Transverse colon (tissue), 4 donors: ENCODE results near the gene MAT1A.

Experiments
- CTCF ChIP-seq, 5 experiments: fragments of 200-600 bp in 3 of 5; fragments of 450-650 bp in 2 of 5; sonication (generic) in 3 of 5; IDR thresholded peaks; 1 replicate in 2 of 5; 2 replicates in 3 of 5; pipeline ENCODE4 v1.5.1; 2016 to 2017; ENCODE audit warnings: antibody characterized with exemption in 5 of 5, inconsistent platforms in 3 of 5, mild to moderate bottlenecking in 2 of 5, moderate library complexity in 1 of 5
- EP300 ChIP-seq: sonication (generic); formaldehyde crosslinking; IDR thresholded peaks from one replicate; pipeline ENCODE4 v1.6.1; 2017; ENCODE audit warnings: antibody characterized with exemption, low read depth
- POLR2A ChIP-seq: fragments of 450-650 bp; IDR thresholded peaks from one replicate; pipeline ENCODE4 v1.6.1; 2016; ENCODE audit warnings: antibody characterized with exemption, mild to moderate bottlenecking, moderate library complexity
- POLR2AphosphoS5 ChIP-seq, 3 donors: sonication (generic); formaldehyde crosslinking; IDR thresholded peaks; one replicate each; pipeline ENCODE4 v1.6.1; 2016; ENCODE audit warnings: antibody characterized with exemption in 3 of 3

- no peak for TF ChIP-seq POLR2A
- TF ChIP-seq CTCF (IDR thresholded peaks at IDR 0.05) = no peak
- TF ChIP-seq EP300 = no peak
- no peak for TF ChIP-seq POLR2AphosphoS5 (IDR thresholded peaks at IDR 0.05)
Measured at GRCh38 chr10:80320377-80320776, 30.9 kb upstream of the MAT1A start.
